Adipocyte (in vitro differentiated cells): ENCODE data around the gene FOXR1.
A peak's percentile ranks its signal among the peaks of the same experiment; 100 is the strongest.

Source experiments
- DNase-seq: peaks from one replicate; pipeline ENCODE4 v3.0.0-alpha.2; 2015; ENCODE audit warnings: low read depth
- H3K27me3 ChIP-seq: replicated peaks from 2 replicates; pipeline ENCODE4 v1.7.0; 2013; ENCODE audit warnings: mild to moderate bottlenecking, low read length, moderate library complexity; ENCODE audit not compliant: control insufficient read depth, insufficient read depth
- H3K36me3 ChIP-seq: 2 replicates; pipeline ENCODE4 v1.7.0; 2013; ENCODE audit warnings: low read length, mild to moderate bottlenecking, moderate library complexity; ENCODE audit not compliant: control insufficient read depth, insufficient read depth, severe bottlenecking
- H3K4me1 ChIP-seq: 2 replicates; pipeline ENCODE4 v1.7.0; 2013; ENCODE audit warnings: mild to moderate bottlenecking, low read length, moderate library complexity; ENCODE audit not compliant: control insufficient read depth, insufficient read depth
- H3K4me3 ChIP-seq: 2 replicates; pipeline ENCODE4 v1.7.0; 2013; ENCODE audit warnings: mild to moderate bottlenecking, low read length, moderate library complexity
- H3K9ac ChIP-seq: 2 replicates; pipeline ENCODE4 v1.7.0; 2013; ENCODE audit warnings: mild to moderate bottlenecking, low read length, moderate library complexity
- H3K9me3 ChIP-seq: 2 replicates; pipeline ENCODE4 v1.7.0; 2013; ENCODE audit warnings: mild to moderate bottlenecking, low read length, moderate library complexity; ENCODE audit not compliant: control insufficient read depth

Gene FOXR1

GRCh38 chr11:118971646-118972045 is at the start of gene FOXR1:
FOXR1 (plus strand) TSS chr11:118971761; CDS start chr11:118971932, 171 bp downstream.
- no peak for DNase-seq
- H3K4me1 ChIP-seq, result no peaks in the 10 kb centered on the region
- H3K27me3 ChIP-seq, result peaks cover 27% of the 10 kb centered on the region
- H3K36me3 ChIP-seq, result no peaks in the 10 kb centered on the region
- no peaks in the 10 kb centered on the region for H3K9me3 ChIP-seq
- H3K9ac ChIP-seq, result no peak within 1 kb of the TSS
- no peak within 1 kb of the TSS for H3K4me3 ChIP-seq

DNA sequence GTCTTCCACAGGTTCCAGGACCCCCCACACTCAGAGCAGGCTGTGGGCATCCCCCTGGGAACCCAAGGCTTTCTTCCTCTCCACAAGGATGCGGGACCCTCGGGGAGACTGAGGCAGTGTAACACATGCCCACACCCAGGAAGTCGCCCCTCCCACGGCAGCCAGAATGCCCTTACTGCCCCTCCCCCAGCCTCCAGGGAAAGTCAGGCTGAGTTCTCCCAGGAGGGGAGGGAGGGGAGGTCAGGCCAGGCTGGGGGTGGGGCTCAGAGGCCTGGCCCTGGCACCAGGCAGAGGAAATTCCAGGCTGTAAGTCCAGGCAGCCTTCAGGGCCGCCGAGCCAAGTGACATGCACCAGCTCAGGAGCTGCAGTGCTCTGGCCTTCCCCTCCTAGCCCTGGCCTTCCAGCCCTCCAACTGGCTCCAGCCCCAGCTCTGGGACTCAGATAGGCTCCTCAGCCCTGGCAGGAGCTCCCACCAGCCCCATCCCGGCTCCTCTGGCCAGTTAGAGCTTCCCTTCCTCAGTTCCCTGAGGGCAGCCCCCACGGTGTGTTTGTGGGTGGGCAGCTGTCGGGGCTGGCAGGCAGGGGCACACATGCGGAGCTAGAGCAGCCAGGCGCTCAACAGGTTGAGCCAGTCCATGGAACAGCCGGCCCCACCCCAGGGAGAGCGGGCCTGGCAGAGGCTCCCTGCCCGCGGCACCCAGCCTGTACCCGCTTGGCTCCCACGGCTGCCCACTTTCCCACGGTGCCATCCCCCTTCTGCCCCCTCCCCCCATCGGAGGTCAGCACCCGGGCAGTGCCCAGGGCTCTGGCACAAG is 49.4 kb upstream of the FOXR1 start:
- H3K9me3 ChIP-seq, result no peaks in the 10 kb centered on the region
- H3K4me3 ChIP-seq, result peak overlapping the region; percentile 99
- H3K27me3 ChIP-seq, result no peaks in the 10 kb centered on the region
- H3K36me3 ChIP-seq, result no peaks in the 10 kb centered on the region
- H3K4me1 ChIP-seq, result peaks cover 56% of the 10 kb centered on the region
- H3K9ac ChIP-seq, result peak overlapping the region; percentile 100
- peak; percentile 86 for DNase-seq

DNA sequence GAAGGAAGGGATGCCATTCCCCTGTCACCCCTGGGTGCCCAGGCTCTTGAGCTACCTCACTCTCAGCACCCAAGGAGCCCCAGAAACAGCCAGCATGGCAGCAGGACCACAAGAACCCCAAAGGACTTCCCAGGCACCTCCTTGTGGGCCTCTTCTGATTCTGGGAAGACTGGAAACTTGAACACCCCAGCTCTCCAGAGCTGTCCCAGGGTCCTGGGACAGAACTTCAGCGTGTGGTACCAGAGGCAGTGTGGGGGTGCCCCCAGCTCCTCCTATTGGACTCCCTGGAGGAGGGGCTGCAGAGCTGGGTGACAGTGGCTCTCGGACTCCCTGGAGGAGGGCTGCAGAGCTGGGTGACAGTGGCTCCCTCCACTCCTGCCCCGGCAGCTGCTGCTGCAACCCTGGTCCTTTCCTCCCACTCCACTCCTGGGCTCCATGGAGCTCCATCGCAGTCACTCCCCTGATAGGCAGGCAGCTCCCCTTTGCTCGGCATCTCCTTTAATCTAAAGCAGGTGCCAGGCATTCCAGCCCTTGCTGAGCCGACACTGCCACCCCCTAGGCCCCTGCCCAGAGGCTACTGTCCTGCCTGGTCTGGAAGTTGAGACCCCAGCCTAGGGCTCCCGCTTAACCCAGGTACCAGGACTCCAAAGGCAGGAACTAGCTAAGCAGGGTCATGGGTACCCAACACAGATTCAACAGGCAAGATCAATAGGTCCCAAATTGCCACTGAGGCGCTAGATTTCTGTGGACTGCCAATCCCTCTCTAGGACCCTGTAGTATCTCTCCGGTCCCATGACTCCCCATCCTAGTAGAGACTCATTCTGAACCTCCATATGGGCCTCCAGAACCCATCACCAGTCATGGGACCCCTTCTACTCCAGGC is 48.6 kb upstream of the FOXR1 start:
- peaks cover 53% of the 10 kb centered on the region for H3K4me1 ChIP-seq
- H3K27me3 ChIP-seq, result no peaks in the 10 kb centered on the region
- no peaks in the 10 kb centered on the region for H3K36me3 ChIP-seq
- peak overlapping the region; percentile 99 for H3K4me3 ChIP-seq
- peak; percentile 53 for DNase-seq
- no peaks in the 10 kb centered on the region for H3K9me3 ChIP-seq
- H3K9ac ChIP-seq, result peak overlapping the region; percentile 100

- peak; percentile 11 for DNase-seq
- H3K4me1 ChIP-seq, result peaks cover 51% of the 10 kb centered on the region
- peak overlapping the region; percentile 100 for H3K9ac ChIP-seq
These were observed 47.6 kb upstream of the FOXR1 start for GRCh38 chr11:118923721-118924587.

DNA sequence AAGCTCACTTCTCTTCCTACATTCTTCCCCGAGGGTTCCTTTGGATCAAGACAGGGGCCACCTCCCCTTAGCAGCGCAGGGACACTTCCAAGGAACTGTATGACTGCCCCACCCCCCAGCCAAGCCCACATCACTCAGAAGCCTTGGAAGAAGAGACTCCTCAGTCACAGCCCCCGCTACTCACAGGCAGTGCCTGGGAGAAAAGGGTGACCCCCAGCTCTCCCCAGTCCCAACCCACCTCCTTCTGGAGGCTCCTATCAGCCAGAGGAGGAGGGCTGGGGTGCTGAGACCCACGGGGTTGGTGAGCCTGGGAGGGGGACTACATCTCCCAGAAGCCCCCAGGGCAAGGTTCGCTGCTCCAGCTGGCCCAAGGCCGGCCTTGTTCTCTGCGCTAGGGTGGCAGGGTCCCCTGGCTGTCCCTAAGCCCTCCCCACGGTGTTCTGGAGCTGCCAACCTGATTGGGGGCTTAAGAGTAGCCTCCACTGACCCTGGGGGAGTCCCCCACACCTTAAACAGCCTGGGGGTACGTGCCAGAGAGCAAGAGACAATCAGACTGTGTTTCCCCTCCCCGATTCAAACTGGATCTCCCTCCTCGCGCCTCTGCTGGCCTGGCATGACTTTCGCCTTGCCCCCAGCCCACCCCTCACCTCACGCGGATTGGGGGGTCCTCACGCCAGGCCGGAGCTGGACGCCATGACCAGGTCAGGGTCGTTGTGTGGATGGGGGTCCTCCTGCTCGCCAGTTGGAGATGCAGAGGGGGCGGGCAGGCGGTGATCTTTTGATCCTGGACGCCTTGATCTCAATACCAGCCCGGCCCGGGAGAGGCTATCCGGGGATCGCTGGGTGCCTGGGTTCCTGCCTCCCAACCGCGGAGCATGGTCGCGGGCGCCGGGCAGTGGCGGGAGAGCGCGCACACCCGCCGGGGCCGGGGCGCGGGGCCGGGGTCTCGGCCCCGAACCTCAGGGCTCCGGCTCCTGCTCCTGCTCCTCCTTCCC is 46.7 kb upstream of the FOXR1 start:
- DNase-seq, result peak; percentile 68
- H3K9me3 ChIP-seq, result no peaks in the 10 kb centered on the region
- peaks cover 45% of the 10 kb centered on the region for H3K4me1 ChIP-seq

More at GRCh38 chr11:118923721-118924587, 47.6 kb upstream of the FOXR1 start:
- Histone ChIP-seq H3K9me3 (no peaks in the 10 kb centered on the region), H3K27me3 (no peaks in the 10 kb centered on the region), H3K4me3 (peak overlapping the region; percentile 99), H3K36me3 (no peaks in the 10 kb centered on the region)

DNA sequence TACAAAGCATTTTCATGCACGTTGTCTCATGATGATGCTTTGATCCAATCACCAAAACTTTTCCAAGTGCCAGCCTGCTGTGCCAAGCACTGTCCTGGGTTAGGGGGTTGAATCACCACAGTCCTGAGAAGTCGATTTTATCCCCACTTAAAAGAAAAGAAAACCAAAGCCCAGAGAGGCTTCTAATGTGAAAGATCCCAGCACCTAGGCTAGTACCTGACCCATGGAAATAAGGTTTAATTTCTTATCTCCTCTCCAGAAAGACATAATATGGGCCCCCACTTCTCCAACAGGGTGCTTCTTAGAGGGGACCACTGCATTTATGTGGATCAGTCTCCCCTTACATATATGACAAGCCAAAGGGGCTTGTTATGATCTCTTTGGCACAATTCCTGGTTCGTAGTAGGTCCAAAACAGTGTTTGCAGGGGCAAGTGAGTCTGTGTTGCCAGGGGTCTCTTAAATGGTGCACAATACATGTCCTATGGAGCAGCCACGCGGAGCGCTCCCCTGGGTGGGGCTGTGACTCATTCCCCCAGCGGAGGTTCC is 43.9 kb upstream of the FOXR1 start:
- Histone ChIP-seq H3K9ac (peak overlapping the region; percentile 57), H3K36me3 (no peaks in the 10 kb centered on the region), H3K27me3 (no peaks in the 10 kb centered on the region), H3K4me3 (peak overlapping the region; percentile 88), H3K4me1 (peaks cover 29% of the 10 kb centered on the region), H3K9me3 (no peaks in the 10 kb centered on the region)
- no peak for DNase-seq

More for the DNA sequence above, 46.7 kb upstream of the FOXR1 start:
- H3K9ac ChIP-seq, result peak overlapping the region; percentile 100
- H3K4me3 ChIP-seq, result peak overlapping the region; percentile 99
- no peaks in the 10 kb centered on the region for H3K36me3 ChIP-seq
- H3K27me3 ChIP-seq, result no peaks in the 10 kb centered on the region

GRCh38 chr11:118928101-118928869 is 43.3 kb upstream of the FOXR1 start:
- H3K27me3 ChIP-seq, result no peaks in the 10 kb centered on the region
- peak overlapping the region; percentile 88 for H3K4me3 ChIP-seq
- H3K9ac ChIP-seq, result peak overlapping the region; percentile 82
- peaks cover 29% of the 10 kb centered on the region for H3K4me1 ChIP-seq
- DNase-seq, result peak; percentile 98
- H3K9me3 ChIP-seq, result no peaks in the 10 kb centered on the region
- H3K36me3 ChIP-seq, result no peaks in the 10 kb centered on the region

GRCh38 chr11:118928870-118929500 is 42.6 kb upstream of the FOXR1 start:
- H3K36me3 ChIP-seq, result no peaks in the 10 kb centered on the region
- no peaks in the 10 kb centered on the region for H3K9me3 ChIP-seq
- peak overlapping the region; percentile 88 for H3K4me3 ChIP-seq
- peak overlapping the region; percentile 82 for H3K9ac ChIP-seq
- peak; percentile 79 for DNase-seq
- H3K4me1 ChIP-seq, result peaks cover 27% of the 10 kb centered on the region
- no peaks in the 10 kb centered on the region for H3K27me3 ChIP-seq

GRCh38 chr11:118929501-118930093 is 42.0 kb upstream of the FOXR1 start:
- Histone ChIP-seq H3K27me3 (no peaks in the 10 kb centered on the region), H3K9ac (peak overlapping the region; percentile 79), H3K4me3 (peak overlapping the region; percentile 88), H3K4me1 (peaks cover 27% of the 10 kb centered on the region), H3K36me3 (no peaks in the 10 kb centered on the region), H3K9me3 (no peaks in the 10 kb centered on the region)
- DNase-seq, result peak; percentile 84
